Stimulated activated CD8-positive, alpha-beta memory T cell treated with anti-CD3 and anti-CD28 coated beads, Interleukin-7, amount 100 ng/mL, for 1 hour (primary cell): ENCODE measurements around the gene CKB.
A peak's percentile ranks its signal among the peaks of the same experiment; 100 is the strongest.

Source experiments
- DNase-seq, 2 donors: peaks; one replicate each; pipeline ENCODE4 v3.0.0-alpha.2; 2020; ENCODE audit warnings: low read depth in 2 of 2

CKB gene

DNA sequence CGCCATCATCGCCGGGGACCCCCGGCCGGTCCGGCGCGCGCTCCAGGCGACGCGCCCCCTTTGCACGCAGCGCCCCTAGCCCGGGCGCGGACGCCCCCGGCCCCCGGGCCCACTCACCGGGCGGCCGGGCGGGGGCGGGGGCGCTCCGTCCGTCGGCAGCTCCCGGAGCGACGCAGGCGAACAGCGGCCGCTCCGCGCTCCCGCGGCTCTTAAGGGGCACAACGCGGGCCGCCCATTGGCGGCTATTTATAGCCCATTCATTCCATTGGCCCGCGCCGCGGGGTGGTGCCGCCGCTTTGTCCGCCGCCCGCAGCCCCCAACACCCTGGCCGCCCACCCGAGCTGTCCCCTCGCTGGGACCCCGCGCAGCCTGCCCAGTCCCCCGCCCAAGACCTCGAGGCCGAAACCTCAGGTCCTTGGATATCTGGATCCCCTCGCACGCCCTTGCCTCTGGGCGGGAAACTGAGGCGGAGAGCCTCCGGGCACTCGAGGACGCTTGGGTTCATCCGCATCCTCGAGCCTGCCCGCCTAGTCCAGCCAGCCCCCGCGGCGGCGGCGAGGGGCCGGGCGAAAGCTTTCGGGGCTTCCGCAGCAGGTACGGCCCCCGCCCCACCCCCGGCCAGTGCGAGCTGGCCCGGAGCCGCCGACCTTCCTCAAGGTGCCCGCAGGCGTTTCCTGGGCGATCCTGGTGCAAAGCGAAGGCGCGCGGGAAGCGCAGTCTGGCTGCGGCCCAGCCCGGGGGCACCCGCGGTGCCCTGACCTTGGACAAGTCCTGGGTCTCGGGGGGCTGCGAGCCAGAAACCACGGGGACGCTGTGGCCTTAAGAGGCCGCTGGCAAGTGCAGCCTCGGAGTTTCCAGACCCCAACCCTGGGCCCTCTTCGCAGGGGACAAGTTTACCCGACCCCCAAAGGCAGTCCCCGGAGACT, at the start of gene CKB:
TSS of gene CKB (minus strand) at position 182 of the 926 bp plus-strand sequence. CDS start 337 bp downstream, outside the sequence.
- no peak for DNase-seq

DNA sequence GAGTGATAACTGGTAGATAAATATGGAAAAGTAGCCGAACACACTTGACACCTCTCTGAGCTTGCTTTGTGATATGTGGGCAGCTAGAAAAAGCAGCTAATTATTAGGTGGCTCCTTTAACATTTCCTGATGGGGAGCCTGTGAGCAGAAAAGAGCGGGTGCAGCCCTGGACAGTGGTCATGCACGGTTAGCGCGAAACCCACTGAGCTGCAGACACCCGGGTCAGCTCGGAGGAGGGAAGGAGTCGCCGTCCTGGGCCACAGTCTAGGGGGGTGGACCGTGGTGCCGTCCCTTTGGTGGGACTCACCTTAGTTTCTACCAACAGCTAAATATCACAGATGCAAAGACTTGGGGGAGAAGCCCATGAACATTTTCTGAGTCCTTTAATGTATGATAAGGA, 46.8 kb upstream of the CKB start:
- no peak for DNase-seq

DNA sequence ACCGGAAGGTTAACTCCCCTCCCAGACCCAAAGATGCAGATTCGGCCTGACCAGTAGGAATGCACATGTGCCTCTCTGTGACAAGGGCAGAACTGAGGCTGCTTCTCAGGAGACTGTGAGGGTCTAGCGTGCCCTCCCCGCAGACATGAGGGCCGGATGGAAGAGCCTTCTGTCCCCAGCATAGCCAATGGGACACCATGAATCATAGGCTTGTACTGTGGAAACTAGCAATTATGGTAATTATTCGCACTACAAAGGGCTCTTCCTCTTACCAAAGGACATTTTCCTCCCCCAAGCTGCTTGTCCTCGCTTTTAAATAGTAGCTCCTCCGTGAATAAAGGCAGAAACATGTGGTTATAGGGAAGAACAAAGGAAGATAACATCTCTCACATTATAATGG, 46.3 kb upstream of the CKB start:
- DNase-seq: no peak

DNA sequence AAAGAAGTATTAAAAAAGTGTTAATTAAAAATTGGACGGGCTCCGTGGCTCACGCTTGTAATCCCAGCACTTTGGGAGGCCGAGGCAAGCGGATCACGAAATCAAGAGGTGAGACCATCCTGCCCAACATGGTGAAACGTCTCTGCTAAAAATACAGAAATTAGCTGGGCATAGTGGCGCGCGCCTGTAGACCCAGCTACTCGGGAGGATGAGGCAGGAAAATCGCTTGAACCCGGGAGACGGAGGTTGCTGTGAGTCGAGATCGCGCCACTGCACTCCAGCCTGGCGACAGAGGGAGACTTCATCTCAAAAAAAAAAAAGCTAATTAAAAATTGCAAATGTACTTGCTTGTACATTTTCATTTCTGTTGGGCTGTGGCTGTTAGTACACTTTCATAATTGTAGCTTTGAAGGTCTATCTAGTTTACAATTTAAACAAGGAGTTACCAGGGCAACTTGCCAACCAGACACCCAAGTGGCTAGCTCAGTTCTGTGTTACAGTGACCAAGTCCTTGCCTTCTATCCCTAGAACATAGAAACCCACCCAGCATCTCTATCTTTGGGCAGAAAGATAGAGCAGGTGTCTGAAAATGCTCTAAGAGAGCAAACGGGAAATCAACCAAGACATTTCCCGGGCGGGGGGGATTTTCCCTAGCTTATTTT, 41.3 kb upstream of the CKB start:
- no peak for DNase-seq

DNA sequence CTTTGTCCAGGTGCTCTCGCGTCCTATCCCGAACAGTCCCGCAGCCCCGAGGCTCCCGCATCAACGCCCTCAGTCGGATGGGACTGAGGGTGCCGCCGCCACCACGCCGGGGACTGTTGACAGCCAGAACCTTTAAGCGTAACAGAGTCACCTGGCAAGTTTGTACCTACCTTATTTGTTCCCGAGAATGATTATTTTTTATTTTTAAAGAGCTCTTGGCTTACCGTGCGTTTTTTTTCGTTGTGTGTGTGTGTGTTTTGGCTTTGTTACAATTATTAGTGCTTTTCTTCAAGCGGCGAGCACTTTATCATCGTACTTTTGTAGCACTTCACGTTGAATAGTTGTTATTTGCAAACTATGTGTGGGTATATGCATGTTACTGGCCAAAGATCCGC, 40.6 kb upstream of the CKB start:
- peak in 1 of 2 donors; percentile 2 for DNase-seq

DNA sequence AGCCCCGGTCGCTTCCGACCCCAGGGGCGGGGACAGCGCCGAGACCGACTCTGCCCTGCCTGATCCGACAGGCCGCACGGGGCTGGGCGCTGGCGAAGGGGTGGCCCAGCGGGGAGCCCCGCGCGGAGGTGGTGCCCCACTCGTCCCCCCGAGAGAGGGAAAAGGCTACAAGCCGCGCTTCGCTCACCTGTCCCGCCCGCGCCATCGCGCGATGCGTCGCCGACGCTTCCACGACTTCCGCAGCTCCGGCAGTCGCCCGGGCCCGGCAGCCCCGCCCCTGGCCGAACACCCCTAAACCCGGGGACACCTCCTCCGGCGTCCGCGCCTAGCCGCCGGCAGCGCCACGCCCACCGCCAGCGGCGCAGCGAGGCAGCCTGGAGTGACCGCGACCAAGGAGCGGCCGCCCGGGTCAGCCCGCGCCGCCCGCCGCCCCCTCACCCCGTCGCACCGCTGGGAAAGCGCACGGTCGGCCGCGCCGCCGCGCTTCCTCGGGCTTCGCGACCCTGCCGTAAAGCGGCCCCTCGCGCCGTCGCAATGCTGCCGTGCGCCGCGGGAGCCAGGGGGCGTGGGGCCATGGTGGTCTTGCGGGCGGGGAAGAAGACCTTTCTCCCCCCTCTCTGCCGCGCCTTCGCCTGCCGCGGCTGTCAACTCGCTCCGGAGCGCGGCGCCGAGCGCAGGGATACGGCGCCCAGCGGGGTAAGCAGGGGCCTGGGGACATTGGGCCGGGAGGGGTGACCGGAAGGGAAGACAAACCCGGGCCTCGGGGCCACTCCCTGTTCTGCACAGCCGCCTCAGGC, 40.0 kb upstream of the CKB start, which contains the start of the genes BAG5 and COA8:
TSS of gene BAG5 (minus strand) at position 229 of the 797 bp plus-strand sequence. CDS start 1,493 bp downstream, outside the sequence.
TSS of gene COA8 (plus strand) at position 532 of the 797 bp plus-strand sequence. CDS start at position 574, 42 bp downstream.
- peak; percentile 67 to 72 for DNase-seq

DNA sequence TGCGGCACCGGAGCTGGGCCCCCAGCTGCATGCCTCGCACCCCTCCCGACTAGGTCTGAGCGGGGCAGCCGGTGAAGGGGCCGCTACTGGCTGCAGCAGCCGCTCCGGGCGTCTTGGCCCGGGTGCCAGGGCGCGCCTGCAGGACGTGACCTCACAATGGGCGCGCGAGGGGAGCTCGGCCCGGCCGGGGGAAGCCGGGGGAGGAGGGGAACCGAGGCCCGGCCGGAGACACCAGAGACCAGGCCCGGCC, 39.5 kb upstream of the CKB start:
- no peak for DNase-seq

DNA sequence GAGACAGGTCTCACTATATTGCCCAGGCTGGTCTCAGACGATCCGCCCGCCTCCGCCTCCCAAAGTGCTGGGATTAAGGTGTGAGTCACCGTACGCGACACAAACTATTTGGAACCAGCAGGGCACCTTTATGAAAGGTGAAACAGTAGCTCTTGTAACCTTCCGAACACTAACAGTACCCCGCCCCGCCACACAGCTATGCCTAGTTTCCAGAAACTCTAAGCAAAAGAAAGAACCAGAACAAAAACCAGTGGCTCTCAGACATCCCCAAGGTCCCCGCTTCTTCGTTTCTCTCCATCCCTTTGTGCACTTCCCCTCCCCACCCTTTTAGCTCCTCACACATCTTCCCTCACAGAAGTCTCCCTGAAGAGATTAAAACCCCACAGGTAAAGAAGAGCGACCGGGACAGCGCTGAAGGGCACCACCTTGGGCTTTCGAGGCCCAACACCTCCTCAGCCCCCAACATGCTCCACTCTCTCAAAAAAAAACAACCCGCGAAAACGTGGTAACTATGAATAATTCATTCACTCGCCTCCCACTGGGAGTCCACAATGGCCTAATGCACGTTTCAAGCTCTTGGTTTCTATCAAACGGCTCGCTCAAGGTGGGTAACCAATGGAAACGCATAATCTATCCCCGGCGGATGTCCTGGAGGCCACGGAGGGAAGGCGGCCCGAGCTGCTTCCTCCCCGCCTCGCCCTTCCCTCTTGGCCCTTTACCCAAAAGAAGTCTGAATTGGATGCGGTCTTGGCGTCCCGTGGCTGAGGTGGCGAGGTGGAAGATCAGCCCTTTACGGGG, 39.0 kb upstream of the CKB start:
- DNase-seq: peak in 1 of 2 donors; percentile 3

DNA sequence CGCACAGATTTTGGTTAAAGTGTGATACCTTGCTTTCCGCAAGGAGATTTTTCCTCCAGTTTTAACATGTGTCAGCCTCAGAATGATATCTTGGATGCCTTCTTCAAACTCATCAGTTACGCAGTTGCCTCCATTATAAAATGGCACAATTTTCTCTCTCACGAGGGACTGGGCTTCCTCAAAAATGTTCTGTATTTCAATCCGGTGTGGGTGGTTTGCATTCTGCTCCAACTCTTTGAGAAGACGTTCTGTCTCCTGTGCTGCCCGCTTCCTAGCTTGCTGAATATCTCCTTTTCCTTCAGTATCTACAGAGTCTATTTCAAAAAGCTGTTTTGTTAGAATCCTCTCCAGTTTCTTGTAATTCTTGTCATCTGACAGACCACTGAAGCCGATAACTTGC, 38.1 kb upstream of the CKB start:
- no peak for DNase-seq

DNA sequence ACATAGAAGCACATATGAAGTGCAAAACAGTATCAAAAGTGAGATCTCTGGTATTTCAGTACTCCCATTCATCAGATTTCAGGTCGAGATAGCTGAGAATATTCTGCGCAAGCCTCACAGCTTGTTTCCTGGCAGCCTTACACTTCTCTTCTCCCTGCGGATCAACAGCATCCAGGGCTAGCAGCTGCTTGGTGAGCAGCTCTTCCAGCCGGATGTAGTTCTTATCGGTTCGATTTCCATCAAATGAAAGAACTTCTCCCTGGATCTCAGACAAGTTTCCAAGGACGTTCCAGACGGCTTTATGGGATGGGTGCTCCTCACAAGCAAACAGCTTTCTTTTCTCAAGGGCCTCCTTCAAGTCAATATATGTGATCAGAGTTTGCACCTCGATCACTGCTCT, 37.1 kb upstream of the CKB start:
- DNase-seq: no peak

DNA sequence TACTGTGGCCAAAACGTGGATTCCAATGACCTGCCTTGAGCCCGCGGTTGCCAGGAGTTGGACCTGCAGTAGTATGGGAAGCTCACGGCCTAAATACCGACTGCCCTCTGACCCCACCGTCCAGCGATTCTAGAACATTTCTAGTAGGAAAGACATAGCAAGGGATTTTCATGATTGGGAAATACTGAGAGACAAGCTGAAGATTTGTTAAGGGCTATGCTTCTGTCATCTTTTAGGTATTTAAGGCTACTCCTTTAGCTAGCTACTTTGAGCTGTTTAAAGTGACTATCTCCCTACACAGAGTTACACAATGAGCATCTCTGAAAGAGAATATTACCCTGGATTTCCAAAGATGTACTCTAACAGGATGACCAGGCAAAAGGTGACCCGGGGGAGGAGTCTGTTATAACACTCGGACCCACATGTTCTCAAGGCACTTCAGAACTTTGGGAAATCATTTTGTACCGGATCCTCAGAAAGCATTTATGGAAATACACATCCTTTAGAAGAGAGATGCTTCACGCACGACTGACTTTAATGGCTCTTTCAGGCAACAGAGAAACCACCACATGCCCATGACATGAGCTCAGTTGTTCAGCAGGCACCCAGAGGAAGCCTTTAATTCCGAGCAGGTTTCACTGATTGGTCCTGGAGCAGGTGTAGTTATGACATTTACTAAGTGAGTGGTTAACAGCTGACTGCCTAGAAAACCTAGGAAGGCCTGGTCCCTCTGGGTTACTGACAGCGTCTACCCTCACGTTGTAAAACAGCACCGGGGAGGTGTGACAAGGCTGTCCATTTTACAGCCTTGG, 35.6 kb upstream of the CKB start:
- DNase-seq: no peak

DNA sequence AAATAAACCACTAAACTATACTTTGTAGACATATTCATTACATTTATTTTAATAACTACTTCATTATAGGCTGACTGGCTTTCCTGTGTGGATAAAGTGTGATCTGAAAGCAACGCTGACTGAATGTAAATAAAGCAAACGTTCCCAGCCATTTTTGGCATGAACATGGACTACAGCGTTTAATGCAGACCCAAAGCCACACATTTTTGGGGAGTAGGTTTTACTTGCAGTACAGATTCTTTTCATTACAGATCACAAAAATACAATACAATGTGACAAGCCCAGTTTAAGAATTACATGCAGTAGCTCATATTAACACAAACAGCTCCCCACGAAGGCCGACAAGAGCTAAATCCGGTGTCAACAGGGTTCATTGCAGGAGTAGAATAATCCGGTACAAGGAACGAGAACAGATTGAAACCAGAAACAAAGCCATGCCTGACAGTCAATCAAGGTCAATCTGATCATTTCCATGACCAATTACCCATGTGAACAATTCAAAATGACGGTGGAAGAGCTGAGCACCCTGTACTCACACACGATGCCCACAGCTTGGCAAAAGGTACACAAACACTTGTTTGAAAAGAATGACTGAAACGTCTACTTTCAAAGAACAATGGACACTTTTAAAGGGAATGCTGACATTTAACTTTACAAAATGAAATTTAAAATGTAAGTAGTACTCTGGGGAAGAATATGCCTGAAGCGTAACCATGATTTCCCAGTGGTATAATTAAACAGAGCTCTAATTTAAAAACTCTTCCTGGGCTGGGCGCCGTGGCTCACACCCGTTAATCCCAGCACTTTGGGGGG, 34.5 kb upstream of the CKB start:
- no peak for DNase-seq

DNA sequence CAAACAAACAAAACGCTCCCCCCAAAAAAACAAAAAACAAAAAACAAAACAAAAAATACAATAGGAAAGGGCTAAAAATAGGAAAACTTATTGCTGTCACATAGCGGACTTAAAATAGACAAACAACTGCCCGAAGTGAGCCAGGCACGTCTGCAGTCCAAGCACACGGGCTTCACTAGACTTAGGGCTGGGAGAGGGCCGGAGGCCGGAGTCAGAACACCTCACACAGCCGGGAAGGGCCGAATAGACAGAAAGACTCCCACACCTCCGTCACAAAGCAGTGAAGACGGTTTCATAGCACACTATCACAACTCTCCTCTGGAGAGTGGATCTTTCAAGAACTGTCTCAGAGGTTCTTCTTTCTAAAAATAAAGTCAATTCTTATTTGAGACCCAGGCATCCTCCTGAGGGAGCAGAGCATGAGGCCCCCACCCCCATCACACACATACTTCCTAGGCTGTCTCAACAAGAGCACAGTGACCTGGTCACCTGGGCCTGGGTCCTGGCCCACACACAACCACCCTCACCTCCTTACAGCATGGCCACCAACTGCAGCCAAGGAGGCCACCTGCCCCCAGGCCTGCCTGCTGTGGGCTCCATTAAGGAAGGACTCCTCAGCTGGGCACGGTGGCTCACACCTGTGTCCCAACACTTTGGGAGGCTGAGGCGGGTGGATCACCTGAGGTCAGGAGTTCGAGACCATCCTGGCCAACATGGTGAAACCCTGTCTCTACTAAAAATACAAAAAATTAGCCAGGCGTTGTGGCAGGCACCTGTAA, 33.1 kb upstream of the CKB start:
- DNase-seq: no peak

DNA sequence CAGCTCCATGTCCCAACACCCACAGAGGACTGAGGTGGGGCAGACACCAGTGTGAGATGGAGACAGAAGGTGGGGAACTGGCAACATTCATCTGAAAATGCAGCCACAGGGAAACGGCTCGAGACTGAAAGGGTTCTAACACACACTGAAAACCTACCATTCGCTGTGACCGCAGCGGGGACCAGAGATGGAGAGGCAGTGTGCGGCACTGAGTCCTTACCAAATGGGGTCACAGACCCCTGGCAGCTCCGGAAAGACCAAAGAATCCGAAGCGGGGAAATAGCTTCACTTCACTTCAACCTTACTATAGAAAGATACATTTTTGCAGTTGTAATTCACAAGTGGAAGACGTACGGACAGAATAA, 30.2 kb upstream of the CKB start:
- no peak for DNase-seq

DNA sequence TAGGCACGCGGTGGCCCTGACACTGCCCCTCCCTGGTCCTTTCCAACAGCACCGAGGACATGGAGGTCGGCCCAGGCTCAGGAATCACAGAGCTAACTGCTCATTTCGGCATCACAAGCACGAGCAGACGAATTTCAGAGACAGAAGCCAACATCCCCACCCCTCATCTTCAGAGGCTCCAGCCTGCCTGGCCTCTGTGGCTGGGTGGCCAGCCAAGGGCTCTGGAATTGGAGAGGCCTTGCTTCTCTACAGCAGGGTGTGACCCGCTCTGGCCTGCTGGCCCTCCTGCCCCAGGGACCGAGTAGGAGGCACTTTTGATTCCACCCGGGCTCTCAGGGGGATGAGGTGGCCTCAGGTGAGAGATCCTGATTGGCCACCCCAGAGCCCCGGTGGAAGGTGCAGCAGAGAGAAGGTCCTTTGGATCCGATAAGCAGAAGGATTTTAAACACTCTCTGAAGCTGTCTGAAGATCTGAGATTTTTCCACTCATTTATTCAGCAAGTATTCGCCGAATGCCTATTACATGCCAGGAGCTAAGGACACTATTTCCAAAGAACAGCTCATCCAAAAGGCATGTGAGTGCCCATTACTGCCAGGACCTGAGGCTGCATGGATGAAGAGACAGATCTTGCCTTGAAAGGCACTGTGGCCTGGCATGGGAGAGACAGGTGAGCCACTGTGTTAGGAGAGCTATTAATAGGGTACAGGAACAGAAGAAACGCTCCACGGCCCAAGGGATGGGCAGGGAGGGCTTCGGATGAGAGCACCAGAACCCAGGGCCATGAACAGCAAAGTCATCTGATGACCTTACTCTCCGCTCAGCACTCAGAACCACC, 29.6 kb upstream of the CKB start:
- DNase-seq: no peak

DNA sequence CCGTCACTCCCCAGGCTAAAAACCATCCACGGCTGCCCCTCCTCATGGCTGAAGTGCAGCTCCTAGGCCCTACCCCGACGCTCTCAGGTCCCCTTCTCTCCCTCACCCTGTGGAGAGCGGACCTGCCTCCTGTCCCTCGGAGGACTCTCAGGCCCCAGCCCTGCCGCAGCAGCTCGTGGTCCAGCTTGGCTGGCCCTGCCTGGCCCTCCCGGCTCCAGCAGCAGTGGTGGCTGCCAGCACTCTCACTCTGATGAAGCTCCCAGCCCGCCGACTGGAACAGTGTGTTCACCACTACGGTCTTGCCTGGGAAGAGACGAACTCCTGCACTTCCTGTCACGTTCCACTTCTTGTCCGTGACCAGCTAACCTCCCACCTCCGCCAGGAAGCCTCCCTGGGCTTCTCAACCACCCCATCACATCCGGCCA, 28.7 kb upstream of the CKB start:
- no peak for DNase-seq

DNA sequence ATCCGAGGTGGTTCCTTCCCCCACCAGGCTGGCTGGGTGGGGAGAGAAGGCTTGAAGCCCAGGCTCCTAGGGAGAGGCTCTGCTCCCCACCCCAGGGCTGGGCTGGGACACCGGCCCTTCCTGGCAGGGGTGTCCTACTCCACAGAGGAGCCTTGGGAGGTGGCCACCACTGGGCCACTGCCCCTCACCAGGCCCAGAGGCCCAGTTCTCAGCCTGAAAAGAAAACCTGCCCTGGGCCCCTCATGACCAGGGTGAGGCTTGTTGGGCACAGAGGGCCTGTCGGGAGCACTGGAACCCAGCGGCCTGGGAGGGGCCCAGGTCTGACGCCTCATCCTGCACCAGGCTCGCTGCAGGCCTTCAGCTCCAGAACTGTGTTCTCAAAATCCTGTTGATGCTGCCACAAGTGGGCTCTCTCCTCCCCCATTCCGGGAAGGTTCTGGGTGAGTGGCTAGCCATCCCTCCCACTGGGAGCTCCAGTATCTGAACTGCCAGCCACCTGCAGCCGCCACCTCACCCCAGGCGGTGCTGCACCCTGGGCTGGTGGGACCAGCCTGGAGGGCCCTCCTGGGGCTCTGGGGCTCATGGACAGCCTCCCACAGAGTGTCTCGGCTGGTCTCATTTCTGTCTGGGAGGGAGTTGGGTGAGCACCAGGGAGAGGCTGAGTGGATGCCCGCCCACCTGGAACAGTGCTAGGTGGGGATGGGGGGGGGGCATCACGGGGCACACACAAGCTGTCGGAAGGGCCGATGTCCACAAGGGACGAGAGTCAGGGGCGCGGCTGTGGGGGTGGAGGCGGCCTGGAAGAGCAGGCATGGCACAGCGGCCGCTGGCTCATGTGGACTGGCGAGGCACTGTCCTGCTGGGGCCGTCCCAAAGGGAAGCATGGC, 28.1 kb upstream of the CKB start:
- no peak for DNase-seq
